ENCODE measurements around the gene POM121L2. TPM values are rescaled to one million over a fixed set of nuclear protein-coding genes. Genes with fewer than 3 reads are reported as not detected.

POM121L2 gene
- total and polyA plus RNA-seq, 2 experiments from 2014 or later = not detected

GRCh38 chr6:27290850-27291208 is 21.2 kb downstream of the POM121L2 start:
- in situ Hi-C loops (cut with MboI) = no loop called here
- no peaks in the 10 kb centered on the region for H3K9me2 ChIP-seq (ENCODE audit: insufficient read depth)

GRCh38 chr6:27290065-27290849 is 21.8 kb downstream of the POM121L2 start:
- TF ChIP-seq EZH2phosphoT487 (IDR thresholded peaks at IDR 0.05; ENCODE audit: insufficient read depth, low read depth) = no peak
- TF ChIP-seq EZH2 (IDR thresholded peaks at IDR 0.05; ENCODE audit: insufficient read depth, poor library complexity, severe bottlenecking) = no peak
- H3K9me3 ChIP-seq (ENCODE audit: low read depth) = no peaks in the 10 kb centered on the region
- peaks cover 78% of the 10 kb centered on the region for H3K27me3 ChIP-seq (replicated peaks; ENCODE audit: insufficient read depth)
- H3K4me1 ChIP-seq (ENCODE audit: insufficient read depth) = no peaks in the 10 kb centered on the region
- H3K9me2 ChIP-seq (ENCODE audit: insufficient read depth) = no peaks in the 10 kb centered on the region
- no peak overlapping the region for H3K9ac ChIP-seq
- no peaks in the 10 kb centered on the region for H4K20me1 ChIP-seq (ENCODE audit: insufficient read depth)
- in situ Hi-C loops (cut with MboI) = no loop called here
- H3K4me3 ChIP-seq = peak overlapping the region; percentile 24
- WGBS, 2 experiments (ENCODE audit: low coverage in 1 of 2, low lambda C conversion rate in 2 of 2, missing lambda C conversion rate in 2 of 2) = 3 to 4% methylated on average over 25 of the region's 25 CpGs
- no peaks in the 10 kb centered on the region for H3K79me2 ChIP-seq (ENCODE audit: insufficient read depth)
- no peak for DNase-seq
- no peak overlapping the region for H2AFZ ChIP-seq
- H3F3A ChIP-seq (ENCODE audit: insufficient read depth) = peaks cover 11% of the 10 kb centered on the region
- H3K36me3 ChIP-seq (ENCODE audit: low read depth) = no peaks in the 10 kb centered on the region
- no peak overlapping the region for H3K27ac ChIP-seq
- peak overlapping the region; percentile 34 for H3K4me2 ChIP-seq (ENCODE audit: unreplicated experiment)

More at GRCh38 chr6:27290850-27291208, 21.2 kb downstream of the POM121L2 start:
- H3K4me3 ChIP-seq = peak overlapping the region; percentile 24
- H4K20me1 ChIP-seq (ENCODE audit: insufficient read depth) = no peaks in the 10 kb centered on the region
- H3K79me2 ChIP-seq (ENCODE audit: insufficient read depth) = no peaks in the 10 kb centered on the region
- peaks cover 11% of the 10 kb centered on the region for H3F3A ChIP-seq (ENCODE audit: insufficient read depth)
- peaks cover 72% of the 10 kb centered on the region for H3K27me3 ChIP-seq (replicated peaks; ENCODE audit: insufficient read depth)
- no peaks in the 10 kb centered on the region for H3K9me3 ChIP-seq (ENCODE audit: low read depth)
- TF ChIP-seq EZH2phosphoT487 (IDR thresholded peaks at IDR 0.05; ENCODE audit: insufficient read depth, low read depth) (no peak), EZH2 (IDR thresholded peaks at IDR 0.05; ENCODE audit: insufficient read depth, poor library complexity, severe bottlenecking) (no peak)
- no peak for DNase-seq
- WGBS, 2 experiments (ENCODE audit: low coverage in 1 of 2, low lambda C conversion rate in 2 of 2, missing lambda C conversion rate in 2 of 2) = 11% methylated on average over 10 of the region's 10 CpGs
- H3K4me2 ChIP-seq (ENCODE audit: unreplicated experiment) = peak overlapping the region; percentile 34
- no peak overlapping the region for H3K27ac ChIP-seq
- no peaks in the 10 kb centered on the region for H3K36me3 ChIP-seq (ENCODE audit: low read depth)
- no peak overlapping the region for H2AFZ ChIP-seq
- no peak overlapping the region for H3K9ac ChIP-seq
- H3K4me1 ChIP-seq (ENCODE audit: insufficient read depth) = no peaks in the 10 kb centered on the region

GRCh38 chr6:27288136-27289044 is 23.7 kb downstream of the POM121L2 start:
- H3K4me1 ChIP-seq (ENCODE audit: insufficient read depth) = no peaks in the 10 kb centered on the region
- H3K4me3 ChIP-seq = no peak overlapping the region
- H3K9me3 ChIP-seq (ENCODE audit: low read depth) = no peaks in the 10 kb centered on the region
- H3K9ac ChIP-seq = no peak overlapping the region
- 6% methylated on average over 33 of the region's 33 CpGs for WGBS, 2 experiments (ENCODE audit: low coverage in 1 of 2, low lambda C conversion rate in 2 of 2, missing lambda C conversion rate in 2 of 2)
- H4K20me1 ChIP-seq (ENCODE audit: insufficient read depth) = no peaks in the 10 kb centered on the region
- H3K27me3 ChIP-seq (replicated peaks; ENCODE audit: insufficient read depth) = peaks cover 89% of the 10 kb centered on the region
- in situ Hi-C loops (cut with MboI) = no loop called here
- H2AFZ ChIP-seq = no peak overlapping the region
- DNase-seq = no peak
- 0 out of 2 replicates have a peak, but pooled peaks have one; percentile 22 for TF ChIP-seq EZH2phosphoT487 (IDR thresholded peaks at IDR 0.05; ENCODE audit: insufficient read depth, low read depth)
- peak; percentile 86 for TF ChIP-seq EZH2 (IDR thresholded peaks at IDR 0.05; ENCODE audit: insufficient read depth, poor library complexity, severe bottlenecking)
- no peak overlapping the region for H3K27ac ChIP-seq
- no peaks in the 10 kb centered on the region for H3K9me2 ChIP-seq (ENCODE audit: insufficient read depth)
- peaks cover 8% of the 10 kb centered on the region for H3F3A ChIP-seq (ENCODE audit: insufficient read depth)
- H3K4me2 ChIP-seq (ENCODE audit: unreplicated experiment) = no peak overlapping the region
- no peaks in the 10 kb centered on the region for H3K79me2 ChIP-seq (ENCODE audit: insufficient read depth)
- no peaks in the 10 kb centered on the region for H3K36me3 ChIP-seq (ENCODE audit: low read depth)

- Histone ChIP-seq H3K9ac (no peak overlapping the region), H3K79me2 (ENCODE audit: insufficient read depth) (no peaks in the 10 kb centered on the region), H3K4me3 (no peak overlapping the region), H3K9me3 (ENCODE audit: low read depth) (no peaks in the 10 kb centered on the region), H3K27ac (no peak overlapping the region), H3F3A (ENCODE audit: insufficient read depth) (peaks cover 5% of the 10 kb centered on the region; the same call in 1 of the 2 replicates), H3K36me3 (ENCODE audit: low read depth) (no peaks in the 10 kb centered on the region), H3K4me1 (ENCODE audit: insufficient read depth) (no peaks in the 10 kb centered on the region), H3K9me2 (ENCODE audit: insufficient read depth) (no peaks in the 10 kb centered on the region), H3K4me2 (ENCODE audit: unreplicated experiment) (no peak overlapping the region), H2AFZ (no peak overlapping the region), H3K27me3 (replicated peaks; ENCODE audit: insufficient read depth) (peaks cover 89% of the 10 kb centered on the region), H4K20me1 (ENCODE audit: insufficient read depth) (no peaks in the 10 kb centered on the region)
- TF ChIP-seq EZH2 (IDR thresholded peaks at IDR 0.05; ENCODE audit: insufficient read depth, poor library complexity, severe bottlenecking) (no peak), EZH2phosphoT487 (IDR thresholded peaks at IDR 0.05; ENCODE audit: insufficient read depth, low read depth) (0 out of 2 replicates have a peak, but pooled peaks have one; percentile 2)
- 1 to 3% methylated on average over 8 of the region's 8 CpGs for WGBS, 2 experiments (ENCODE audit: low coverage in 1 of 2, low lambda C conversion rate in 2 of 2, missing lambda C conversion rate in 2 of 2)
- DNase-seq = no peak
- in situ Hi-C loops (cut with MboI) = no loop called here
Observed at GRCh38 chr6:27287751-27288135, 24.3 kb downstream of the POM121L2 start.

Measured in GM23248 (cell line).